HG03432 (cell line): ENCODE measurements around the gene IKZF5.

Experiments
- ATAC-seq: cut with Tn5 transposase; IDR thresholded peaks from one replicate; pipeline ENCODE4 v1.9.1; 2021; ENCODE audit warnings: mild to moderate bottlenecking, moderate library complexity; ENCODE audit not compliant: unreplicated experiment

The IKZF5 gene

GRCh38 chr10:122981066-122981464 lies 27.5 kb downstream of the IKZF5 start:
- no peak for ATAC-seq

- peak; percentile 97 for ATAC-seq
These were observed 28.2 kb downstream of the IKZF5 start, which contains the start of gene PSTK for GRCh38 chr10:122980209-122981065. Gene PSTK (plus strand): TSS chr10:122980401. CDS start chr10:122980480, 79 bp downstream.

- no peak for ATAC-seq
These were observed 34.0 kb downstream of the IKZF5 start for GRCh38 chr10:122974543-122975064.

GRCh38 chr10:122974023-122974422 lies 34.6 kb downstream of the IKZF5 start:
- ATAC-seq: no peak

- ATAC-seq: no peak
These were observed 39.9 kb downstream of the IKZF5 start for GRCh38 chr10:122968698-122969097.

- ATAC-seq: no peak
These were observed 41.7 kb downstream of the IKZF5 start for GRCh38 chr10:122966879-122967278.

GRCh38 chr10:122962405-122962804 lies 46.2 kb downstream of the IKZF5 start:
- ATAC-seq: no peak

GRCh38 chr10:122957474-122957873 lies 51.1 kb downstream of the IKZF5 start:
- no peak for ATAC-seq

GRCh38 chr10:122955892-122956291 lies 52.7 kb downstream of the IKZF5 start:
- ATAC-seq: no peak

- no peak for ATAC-seq
These were observed 53.9 kb downstream of the IKZF5 start for GRCh38 chr10:122954731-122955050.

GRCh38 chr10:122953902-122954730 lies 54.5 kb downstream of the IKZF5 start, which contains the start of gene C10orf88:
Gene C10orf88 (minus strand): TSS chr10:122954227. CDS start chr10:122954178, 49 bp downstream.
- peak; percentile 98 for ATAC-seq

- ATAC-seq: no peak
These were observed 59.3 kb downstream of the IKZF5 start for GRCh38 chr10:122949296-122949695.
